Heart left ventricle (tissue), 13 donors: ENCODE data around the gene GPR15.

Experiments used
- CTCF ChIP-seq, 12 donors: fragments of 200-600 bp; sonication (generic) in 4 of 12; IDR thresholded peaks; one replicate each; pipeline versions ENCODE4 v1.5.0 to v1.8.0; 2018 to 2022; ENCODE audit warnings: antibody characterized with exemption in 12 of 12, mild to moderate bottlenecking in 5 of 12
- POLR2A ChIP-seq, 2 donors: fragments of 450-650 bp; IDR thresholded peaks; one replicate each; pipeline ENCODE4 v1.6.1; 2017; ENCODE audit warnings: antibody characterized with exemption in 2 of 2, mild to moderate bottlenecking in 2 of 2, moderate library complexity in 2 of 2
- donor health status: ischemic (EF 13 %, LVEDD 7.1; RV severe dilation, severe dysfunction).
- donor health status: DM: no; HTN: yes; CAD: no.
- donor health status: DM: no; HTN: no; CAD: no.
- donor health status: ischemic (EF 25% LVEDD 6.9; RV normal size, moderate dysfunction).
- donor health status: ischemic (EF 25% LVEDD 5.7; RV mildly dilated, moderate dysfunction).
- donor health status: ischemic (EF 35%, LVEDD 5.7; RV mildly dilated, moderate dysfunction).
- donor health status: nonischemic (EF 11% LVEDD 7.7; RV severe dilation, severe dysfunction).
- donor health status: DM: yes; HTN: yes; CAD: no.
- donor health status: PGD.
- donor health status: ischemic (EF 29% LVEDD 5.4; RV normal size, mild dysfunction).
- donor health status: nonischemic (EF 23%, LVEDD 6.1; RV moderate dilation, normal function).

- TF ChIP-seq CTCF (IDR thresholded peaks at IDR 0.05) (no peak), POLR2A (IDR thresholded peaks at IDR 0.05) (no peak)
Observed at GRCh38 chr3:98557324-98558010, 25.7 kb downstream of the GPR15 start.
